ENCODE data around the gene ELFN2. TPM values are rescaled to one million over a fixed set of nuclear protein-coding genes. Genes with fewer than 3 reads are reported as not detected.

ELFN2 gene
- total and polyA plus RNA-seq, 2 experiments from 2014 or later, result 0.40 to 0.53 TPM

DNA sequence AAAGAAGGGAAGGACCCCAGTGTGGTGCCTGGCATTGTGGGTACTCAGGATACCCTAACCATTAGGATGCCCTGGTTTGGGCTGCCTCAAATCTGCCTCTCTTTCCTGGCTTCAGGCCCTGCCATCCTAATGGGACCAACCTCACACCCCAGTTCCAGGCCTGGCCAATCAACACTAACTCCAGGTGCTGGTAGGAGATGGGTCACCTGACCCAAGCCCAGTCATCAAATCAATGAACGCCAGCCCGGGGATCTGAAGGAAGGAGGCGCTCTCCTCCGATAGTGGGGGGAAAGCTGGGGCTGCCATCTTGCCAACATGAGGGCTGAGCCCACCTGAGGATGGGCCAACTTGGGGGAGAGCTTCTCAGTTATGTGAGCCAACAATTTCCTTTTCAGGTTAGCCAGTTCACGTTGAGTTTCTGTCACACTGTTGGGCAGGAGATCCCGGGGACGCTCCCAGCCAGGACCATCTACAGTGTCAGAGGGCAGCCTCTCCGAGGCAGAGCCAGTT, 46.2 kb upstream of the ELFN2 start:
- no peaks in the 10 kb centered on the region for H3K36me3 ChIP-seq (replicated peaks; ENCODE audit: insufficient read depth, low read depth)
- WGBS (ENCODE audit: low lambda C conversion rate, missing lambda C conversion rate), result 81% methylated on average over 8 of the region's 8 CpGs
- H3K4me1 ChIP-seq (ENCODE audit: insufficient read depth), result no peaks in the 10 kb centered on the region
- DNase-seq (ENCODE audit: low spot score), result no peak
- no peak overlapping the region for H2AFZ ChIP-seq
- H3K27me3 ChIP-seq, result no peaks in the 10 kb centered on the region
- H4K20me1 ChIP-seq (ENCODE audit: insufficient read depth, poor library complexity, severe bottlenecking), result no peaks in the 10 kb centered on the region
- H3K9me2 ChIP-seq (replicated peaks; ENCODE audit: insufficient read depth), result no peaks in the 10 kb centered on the region
- H3K27ac ChIP-seq, result no peak overlapping the region
- H3K4me2 ChIP-seq, result no peak overlapping the region
- H3K4me3 ChIP-seq, result no peak overlapping the region
- TF ChIP-seq EZH2 (IDR thresholded peaks at IDR 0.05; ENCODE audit: borderline replicate concordance) (no peak), EZH2phosphoT487 (IDR thresholded peaks at IDR 0.05; ENCODE audit: low read depth, severe bottlenecking, unreplicated experiment) (no peak)
- TF ChIP-seq, protein P1, sequence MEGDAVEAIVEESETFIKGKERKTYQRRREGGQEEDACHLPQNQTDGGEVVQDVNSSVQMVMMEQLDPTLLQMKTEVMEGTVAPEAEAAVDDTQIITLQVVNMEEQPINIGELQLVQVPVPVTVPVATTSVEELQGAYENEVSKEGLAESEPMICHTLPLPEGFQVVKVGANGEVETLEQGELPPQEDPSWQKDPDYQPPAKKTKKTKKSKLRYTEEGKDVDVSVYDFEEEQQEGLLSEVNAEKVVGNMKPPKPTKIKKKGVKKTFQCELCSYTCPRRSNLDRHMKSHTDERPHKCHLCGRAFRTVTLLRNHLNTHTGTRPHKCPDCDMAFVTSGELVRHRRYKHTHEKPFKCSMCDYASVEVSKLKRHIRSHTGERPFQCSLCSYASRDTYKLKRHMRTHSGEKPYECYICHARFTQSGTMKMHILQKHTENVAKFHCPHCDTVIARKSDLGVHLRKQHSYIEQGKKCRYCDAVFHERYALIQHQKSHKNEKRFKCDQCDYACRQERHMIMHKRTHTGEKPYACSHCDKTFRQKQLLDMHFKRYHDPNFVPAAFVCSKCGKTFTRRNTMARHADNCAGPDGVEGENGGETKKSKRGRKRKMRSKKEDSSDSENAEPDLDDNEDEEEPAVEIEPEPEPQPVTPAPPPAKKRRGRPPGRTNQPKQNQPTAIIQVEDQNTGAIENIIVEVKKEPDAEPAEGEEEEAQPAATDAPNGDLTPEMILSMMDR (IDR thresholded peaks at IDR 0.05; ENCODE audit: poor library complexity), result no peak
- H3K79me2 ChIP-seq, result no peaks in the 10 kb centered on the region
- H3K9me3 ChIP-seq (ENCODE audit: low read depth), result no peaks in the 10 kb centered on the region

DNA sequence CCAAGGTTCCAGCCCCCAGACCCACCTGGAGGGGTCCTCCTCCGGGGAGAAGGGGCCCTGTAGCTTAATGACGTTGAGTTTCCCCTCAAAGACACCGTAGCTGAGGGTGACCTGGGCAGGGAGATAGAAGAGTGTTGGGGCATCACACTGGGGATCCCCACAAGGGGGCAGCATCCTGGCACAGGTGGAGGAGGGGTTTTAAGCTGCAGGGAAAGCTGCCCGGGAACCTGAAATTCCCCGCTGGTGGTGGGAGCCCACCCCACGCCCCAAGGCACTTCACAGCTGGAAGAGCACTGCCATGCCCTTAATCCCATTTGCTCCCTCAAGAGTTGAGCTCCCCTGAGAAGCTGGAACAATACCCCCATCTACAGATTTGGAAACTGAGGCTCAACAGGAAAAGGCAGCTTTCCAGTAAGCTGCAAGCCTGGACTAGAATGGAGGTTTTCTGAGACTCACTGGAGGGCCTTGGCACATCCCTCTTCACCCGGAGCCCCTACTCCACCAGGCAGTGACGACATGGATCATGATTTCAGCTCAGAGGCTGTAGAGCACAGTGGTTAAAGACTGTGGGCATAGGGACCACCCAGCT, 45.2 kb upstream of the ELFN2 start:
- Histone ChIP-seq H3K27ac (no peak overlapping the region), H3K9me2 (replicated peaks; ENCODE audit: insufficient read depth) (no peaks in the 10 kb centered on the region), H3K9me3 (ENCODE audit: low read depth) (no peaks in the 10 kb centered on the region), H3K36me3 (replicated peaks; ENCODE audit: insufficient read depth, low read depth) (no peaks in the 10 kb centered on the region), H3K79me2 (no peaks in the 10 kb centered on the region), H3K4me1 (ENCODE audit: insufficient read depth) (no peaks in the 10 kb centered on the region), H2AFZ (no peak overlapping the region), H3K27me3 (no peaks in the 10 kb centered on the region), H4K20me1 (ENCODE audit: insufficient read depth, poor library complexity, severe bottlenecking) (no peaks in the 10 kb centered on the region), H3K4me3 (no peak overlapping the region), H3K4me2 (no peak overlapping the region)
- TF ChIP-seq, protein P1 (IDR thresholded peaks at IDR 0.05; ENCODE audit: poor library complexity), result peak; percentile 45
- TF ChIP-seq EZH2phosphoT487 (IDR thresholded peaks at IDR 0.05; ENCODE audit: low read depth, severe bottlenecking, unreplicated experiment) (no peak), EZH2 (IDR thresholded peaks at IDR 0.05; ENCODE audit: borderline replicate concordance) (no peak)
- WGBS (ENCODE audit: low lambda C conversion rate, missing lambda C conversion rate), result 33% methylated on average over 8 of the region's 8 CpGs
- DNase-seq (ENCODE audit: low spot score), result peak; percentile 56

DNA sequence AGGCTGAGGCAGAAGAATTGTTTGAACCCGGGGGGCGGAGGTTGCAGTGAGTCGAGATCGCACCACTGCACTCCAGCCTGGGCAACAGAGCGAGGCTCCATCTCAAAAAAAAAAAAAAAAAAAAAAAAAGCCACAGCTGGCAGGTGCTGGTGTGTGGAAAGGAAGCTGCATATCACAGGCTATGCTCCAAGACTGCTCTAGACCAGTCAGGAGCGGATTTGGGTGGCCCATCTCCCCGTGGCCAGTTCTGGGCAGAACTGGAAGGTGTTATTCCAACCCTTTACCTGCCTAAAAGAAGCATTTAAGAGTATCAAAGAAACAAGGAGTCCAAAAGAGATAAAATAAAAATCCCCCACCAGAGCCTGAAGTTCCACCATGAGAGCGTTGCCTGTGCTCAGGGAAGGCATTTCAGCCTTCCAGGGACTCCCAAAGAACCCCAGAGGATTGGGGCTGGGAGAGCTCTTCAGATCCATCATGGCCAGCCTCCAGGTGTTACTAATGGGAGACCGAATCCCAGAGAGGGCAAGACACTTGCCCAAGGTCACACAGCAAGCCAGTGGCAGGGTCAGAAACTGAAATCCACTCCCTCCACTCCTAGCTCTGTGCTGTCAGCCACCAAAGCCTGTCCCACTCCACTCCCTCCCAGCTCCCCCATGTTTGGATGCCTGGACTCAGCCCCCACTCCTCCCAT, 44.6 kb upstream of the ELFN2 start:
- Histone ChIP-seq H2AFZ (no peak overlapping the region), H3K27me3 (no peaks in the 10 kb centered on the region), H3K9me2 (replicated peaks; ENCODE audit: insufficient read depth) (no peaks in the 10 kb centered on the region), H3K4me3 (no peak overlapping the region), H3K4me2 (no peak overlapping the region), H3K27ac (no peak overlapping the region), H3K9me3 (ENCODE audit: low read depth) (no peaks in the 10 kb centered on the region), H3K36me3 (replicated peaks; ENCODE audit: insufficient read depth, low read depth) (no peaks in the 10 kb centered on the region), H3K79me2 (no peaks in the 10 kb centered on the region), H4K20me1 (ENCODE audit: insufficient read depth, poor library complexity, severe bottlenecking) (no peaks in the 10 kb centered on the region), H3K4me1 (ENCODE audit: insufficient read depth) (no peaks in the 10 kb centered on the region)
- DNase-seq (ENCODE audit: low spot score), result no peak
- WGBS (ENCODE audit: low lambda C conversion rate, missing lambda C conversion rate), result 92% methylated on average over 9 of the region's 9 CpGs
- no peak for TF ChIP-seq EZH2phosphoT487 (IDR thresholded peaks at IDR 0.05; ENCODE audit: low read depth, severe bottlenecking, unreplicated experiment)
- TF ChIP-seq, protein P1 (IDR thresholded peaks at IDR 0.05; ENCODE audit: poor library complexity), result no peak
- TF ChIP-seq EZH2 (IDR thresholded peaks at IDR 0.05; ENCODE audit: borderline replicate concordance), result no peak
